ENCODE results near the gene NEK3.

- TF ChIP-seq, protein P1, sequence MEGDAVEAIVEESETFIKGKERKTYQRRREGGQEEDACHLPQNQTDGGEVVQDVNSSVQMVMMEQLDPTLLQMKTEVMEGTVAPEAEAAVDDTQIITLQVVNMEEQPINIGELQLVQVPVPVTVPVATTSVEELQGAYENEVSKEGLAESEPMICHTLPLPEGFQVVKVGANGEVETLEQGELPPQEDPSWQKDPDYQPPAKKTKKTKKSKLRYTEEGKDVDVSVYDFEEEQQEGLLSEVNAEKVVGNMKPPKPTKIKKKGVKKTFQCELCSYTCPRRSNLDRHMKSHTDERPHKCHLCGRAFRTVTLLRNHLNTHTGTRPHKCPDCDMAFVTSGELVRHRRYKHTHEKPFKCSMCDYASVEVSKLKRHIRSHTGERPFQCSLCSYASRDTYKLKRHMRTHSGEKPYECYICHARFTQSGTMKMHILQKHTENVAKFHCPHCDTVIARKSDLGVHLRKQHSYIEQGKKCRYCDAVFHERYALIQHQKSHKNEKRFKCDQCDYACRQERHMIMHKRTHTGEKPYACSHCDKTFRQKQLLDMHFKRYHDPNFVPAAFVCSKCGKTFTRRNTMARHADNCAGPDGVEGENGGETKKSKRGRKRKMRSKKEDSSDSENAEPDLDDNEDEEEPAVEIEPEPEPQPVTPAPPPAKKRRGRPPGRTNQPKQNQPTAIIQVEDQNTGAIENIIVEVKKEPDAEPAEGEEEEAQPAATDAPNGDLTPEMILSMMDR (IDR thresholded peaks at IDR 0.05) = peak in 3 of 4 experiments; percentile 67 to 83 (median 75)
- TF ChIP-seq EP300 (IDR thresholded peaks at IDR 0.05) (no peak), POLR2AphosphoS5 (IDR thresholded peaks at IDR 0.05) (no peak), POLR2A (IDR thresholded peaks at IDR 0.05) (no peak)
These were observed 31.4 kb downstream of the NEK3 start for GRCh38 chr13:52127783-52128702.

Data from sigmoid colon (tissue), 4 donors.